Transverse colon (tissue), 4 donors: ENCODE results near the gene PMVK.

Experiments
- POLR2AphosphoS5 ChIP-seq, 3 donors: sonication (generic); formaldehyde crosslinking; IDR thresholded peaks; one replicate each; pipeline ENCODE4 v1.6.1; 2016; ENCODE audit warnings: antibody characterized with exemption in 3 of 3
- TF ChIP-seq, protein P1 (sequence below), 5 experiments: fragments of 200-600 bp in 3 of 5; fragments of 450-650 bp in 2 of 5; sonication (generic) in 3 of 5; IDR thresholded peaks; 1 replicate in 2 of 5; 2 replicates in 3 of 5; pipeline ENCODE4 v1.5.1; 2016 to 2017; ENCODE audit warnings: antibody characterized with exemption in 5 of 5, inconsistent platforms in 3 of 5, mild to moderate bottlenecking in 2 of 5, moderate library complexity in 1 of 5

DNA sequence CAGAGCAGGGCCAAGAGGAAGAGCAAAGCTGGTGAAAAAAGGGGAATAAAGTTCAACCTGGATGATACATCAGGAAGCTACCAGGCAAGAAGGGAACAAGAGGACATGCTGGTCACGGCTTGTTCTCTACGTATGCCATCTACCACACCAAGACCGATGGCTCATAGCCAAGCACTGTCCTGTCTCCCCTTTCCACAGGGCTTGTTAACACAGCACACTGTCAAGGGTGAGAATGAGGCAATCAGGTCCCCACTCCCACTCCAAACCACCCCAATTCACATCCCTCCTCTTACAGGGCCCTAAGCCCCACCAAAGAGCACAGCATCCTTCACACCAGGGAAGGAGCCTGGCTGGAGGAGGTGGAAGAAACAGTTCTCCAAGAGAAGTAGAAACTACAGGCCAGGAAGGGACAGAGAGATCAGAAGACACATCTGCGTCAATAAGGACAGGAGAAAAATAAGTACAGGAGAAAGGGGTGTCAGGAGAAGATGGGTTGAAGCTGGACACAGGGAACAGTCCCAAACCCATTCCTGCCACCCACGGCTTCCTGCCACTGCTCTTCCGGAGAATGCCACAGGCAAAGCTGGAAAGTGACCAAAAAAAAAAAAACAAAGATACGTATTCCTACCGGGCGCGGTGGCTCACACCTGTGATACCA is 35.0 kb upstream of the PMVK start:
- TF ChIP-seq, protein P1, sequence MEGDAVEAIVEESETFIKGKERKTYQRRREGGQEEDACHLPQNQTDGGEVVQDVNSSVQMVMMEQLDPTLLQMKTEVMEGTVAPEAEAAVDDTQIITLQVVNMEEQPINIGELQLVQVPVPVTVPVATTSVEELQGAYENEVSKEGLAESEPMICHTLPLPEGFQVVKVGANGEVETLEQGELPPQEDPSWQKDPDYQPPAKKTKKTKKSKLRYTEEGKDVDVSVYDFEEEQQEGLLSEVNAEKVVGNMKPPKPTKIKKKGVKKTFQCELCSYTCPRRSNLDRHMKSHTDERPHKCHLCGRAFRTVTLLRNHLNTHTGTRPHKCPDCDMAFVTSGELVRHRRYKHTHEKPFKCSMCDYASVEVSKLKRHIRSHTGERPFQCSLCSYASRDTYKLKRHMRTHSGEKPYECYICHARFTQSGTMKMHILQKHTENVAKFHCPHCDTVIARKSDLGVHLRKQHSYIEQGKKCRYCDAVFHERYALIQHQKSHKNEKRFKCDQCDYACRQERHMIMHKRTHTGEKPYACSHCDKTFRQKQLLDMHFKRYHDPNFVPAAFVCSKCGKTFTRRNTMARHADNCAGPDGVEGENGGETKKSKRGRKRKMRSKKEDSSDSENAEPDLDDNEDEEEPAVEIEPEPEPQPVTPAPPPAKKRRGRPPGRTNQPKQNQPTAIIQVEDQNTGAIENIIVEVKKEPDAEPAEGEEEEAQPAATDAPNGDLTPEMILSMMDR (IDR thresholded peaks at IDR 0.05), result no peak
- TF ChIP-seq POLR2AphosphoS5 (IDR thresholded peaks at IDR 0.05), result no peak
